Spleen (tissue), 7 donors: ENCODE measurements around the gene MUC5B.

ENCODE experiments used
- POLR2A ChIP-seq, 3 donors: fragments of 450-650 bp; IDR thresholded peaks; one replicate each; pipeline ENCODE4 v1.5.1; 2017; ENCODE audit warnings: antibody characterized with exemption in 3 of 3, mild to moderate bottlenecking in 1 of 3
- TF ChIP-seq, protein P1 (sequence below), 11 experiments: fragments of 200-600 bp in 7 of 11; fragments of 450-650 bp in 4 of 11; sonication (generic) in 4 of 11; IDR thresholded peaks in 8 of 11; conservative IDR thresholded peaks in 3 of 11; 1 replicate in 7 of 11; 2 replicates in 4 of 11; pipeline versions ENCODE4 v1.4.0 to v1.8.0; 2016 to 2021; ENCODE audit warnings: antibody characterized with exemption in 11 of 11, inconsistent platforms in 4 of 11, mild to moderate bottlenecking in 1 of 11
- donor health status: DM: no; HTN: no; CAD: no; lungs with moderate emphysema.
- donor health status: DM: no; HTN: no; CAD: no.
- donor health status: DM: no; HTN: no; CAD: no.

DNA sequence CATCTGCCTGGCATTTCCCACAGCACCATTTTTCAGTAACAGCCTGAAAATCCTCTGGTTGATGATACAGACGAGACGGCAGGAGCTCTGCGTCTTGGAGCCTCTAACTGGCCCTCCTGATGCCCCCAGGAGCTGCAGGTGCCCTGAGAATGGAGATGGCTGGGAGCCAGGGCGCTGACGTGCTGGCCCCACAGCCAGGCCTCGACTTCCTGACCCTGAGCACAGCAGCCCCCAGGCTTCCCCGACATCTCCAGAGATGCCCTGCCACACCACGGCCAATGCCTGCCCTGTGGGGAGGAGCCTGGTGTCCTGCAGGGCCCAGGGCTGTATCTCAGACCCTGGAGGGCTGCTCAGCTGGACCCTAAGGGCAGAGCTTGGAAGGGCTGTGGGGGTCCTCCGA lies 65.1 kb downstream of the MUC5B start:
- TF ChIP-seq POLR2A (IDR thresholded peaks at IDR 0.05): no peak
- TF ChIP-seq, protein P1, sequence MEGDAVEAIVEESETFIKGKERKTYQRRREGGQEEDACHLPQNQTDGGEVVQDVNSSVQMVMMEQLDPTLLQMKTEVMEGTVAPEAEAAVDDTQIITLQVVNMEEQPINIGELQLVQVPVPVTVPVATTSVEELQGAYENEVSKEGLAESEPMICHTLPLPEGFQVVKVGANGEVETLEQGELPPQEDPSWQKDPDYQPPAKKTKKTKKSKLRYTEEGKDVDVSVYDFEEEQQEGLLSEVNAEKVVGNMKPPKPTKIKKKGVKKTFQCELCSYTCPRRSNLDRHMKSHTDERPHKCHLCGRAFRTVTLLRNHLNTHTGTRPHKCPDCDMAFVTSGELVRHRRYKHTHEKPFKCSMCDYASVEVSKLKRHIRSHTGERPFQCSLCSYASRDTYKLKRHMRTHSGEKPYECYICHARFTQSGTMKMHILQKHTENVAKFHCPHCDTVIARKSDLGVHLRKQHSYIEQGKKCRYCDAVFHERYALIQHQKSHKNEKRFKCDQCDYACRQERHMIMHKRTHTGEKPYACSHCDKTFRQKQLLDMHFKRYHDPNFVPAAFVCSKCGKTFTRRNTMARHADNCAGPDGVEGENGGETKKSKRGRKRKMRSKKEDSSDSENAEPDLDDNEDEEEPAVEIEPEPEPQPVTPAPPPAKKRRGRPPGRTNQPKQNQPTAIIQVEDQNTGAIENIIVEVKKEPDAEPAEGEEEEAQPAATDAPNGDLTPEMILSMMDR (IDR thresholded peaks at IDR 0.05 in 8 of 11, conservative IDR thresholded peaks at IDR 0.05 in 3 of 11): no peak
